IPS DF 4.7 (cell line): ENCODE results near the gene ZNF235.
"Not testable (repeated sequence)": the region's sequence is repeated elsewhere in the genome, so short reads cannot be mapped to it uniquely, and the experiment has no call there.

Experiments used
- DNase-seq: peaks from one replicate; pipeline ENCODE4 v3.0.0-alpha.2; 2013; ENCODE audit warnings: low spot score; ENCODE audit errors: extremely low read depth

Gene ZNF235

GRCh38 chr19:44255705-44256411, 49.0 kb downstream of the ZNF235 start:
- DNase-seq = no peak

- DNase-seq = no peak
Measured at GRCh38 chr19:44254496-44254895, 50.3 kb downstream of the ZNF235 start.

GRCh38 chr19:44253392-44253791, 51.4 kb downstream of the ZNF235 start:
- DNase-seq = not testable (repeated sequence)

- DNase-seq = not testable (repeated sequence)
Measured at GRCh38 chr19:44252332-44252731, 52.5 kb downstream of the ZNF235 start.

GRCh38 chr19:44236384-44236783, 68.4 kb downstream of the ZNF235 start:
- no peak for DNase-seq
